Neutrophil (primary cell): ENCODE data around the gene PPL.

Source experiments
- H3K27ac ChIP-seq: fragments of 200-600 bp; sonication (generic); 2 replicates; pipeline ENCODE4 v1.5.1; 2016; ENCODE audit warnings: mild to moderate bottlenecking, moderate library complexity
- H3K27me3 ChIP-seq: fragments of 200-600 bp; sonication (generic); 2 replicates; pipeline ENCODE4 v1.6.0; 2016; ENCODE audit warnings: mild to moderate bottlenecking
- H3K36me3 ChIP-seq: fragments of 200-600 bp; sonication (generic); 2 replicates; pipeline ENCODE4 v1.5.1; 2017
- H3K4me1 ChIP-seq, 2 experiments: fragments of 200-600 bp in 1 of 2; sonication (generic) in 1 of 2; 1 replicate in 1 of 2; 2 replicates in 1 of 2; pipeline versions ENCODE4 v1.5.1 to v1.6.1; 2013 to 2016; ENCODE audit warnings: low read depth in 1 of 2, low read length in 1 of 2, mild to moderate bottlenecking in 1 of 2, moderate library complexity in 1 of 2; ENCODE audit not compliant: control insufficient read depth in 1 of 2, insufficient read depth in 1 of 2
- H3K4me3 ChIP-seq, 2 experiments: fragments of 200-600 bp in 1 of 2; sonication (generic) in 1 of 2; 1 replicate in 1 of 2; 2 replicates in 1 of 2; pipeline ENCODE4 v1.5.1; 2013 to 2016; ENCODE audit warnings: low read depth in 1 of 2, low read length in 1 of 2, mild to moderate bottlenecking in 1 of 2, moderate library complexity in 1 of 2
- H3K9me3 ChIP-seq: fragments of 200-600 bp; sonication (generic); 2 replicates; pipeline ENCODE4 v1.5.1; 2016
- CTCF ChIP-seq: fragments of 200-600 bp; sonication (generic); IDR thresholded peaks from 2 replicates; pipeline ENCODE4 v1.5.1; 2016; ENCODE audit warnings: antibody characterized with exemption

The PPL gene

GRCh38 chr16:4877380-4877685 lies 59.6 kb downstream of the PPL start:
- Histone ChIP-seq H3K4me3 (no peak overlapping the region), H3K9me3 (no peaks in the 10 kb centered on the region), H3K36me3 (peaks cover 100% of the 10 kb centered on the region), H3K27me3 (no peaks in the 10 kb centered on the region), H3K27ac (peak overlapping the region; percentile 15), H3K4me1 (no peaks in the 10 kb centered on the region)
- TF ChIP-seq CTCF = no peak

- Histone ChIP-seq H3K9me3 (no peaks in the 10 kb centered on the region), H3K4me3 (no peak overlapping the region), H3K27me3 (no peaks in the 10 kb centered on the region), H3K4me1 (peaks cover 0 to 2% of the 10 kb centered on the region in 2 experiments), H3K27ac (peak overlapping the region; percentile 15), H3K36me3 (peaks cover 100% of the 10 kb centered on the region)
- TF ChIP-seq CTCF = no peak
These were observed 60.1 kb downstream of the PPL start for GRCh38 chr16:4876646-4877379.

GRCh38 chr16:4874666-4875065 lies 62.3 kb downstream of the PPL start:
- Histone ChIP-seq H3K27me3 (no peaks in the 10 kb centered on the region), H3K36me3 (peaks cover 100% of the 10 kb centered on the region), H3K4me1 (peaks cover 6 to 8% of the 10 kb centered on the region in 2 experiments), H3K4me3 (no peak overlapping the region), H3K27ac (peak overlapping the region; percentile 31), H3K9me3 (no peaks in the 10 kb centered on the region)
- no peak for TF ChIP-seq CTCF

GRCh38 chr16:4873091-4873490 lies 63.9 kb downstream of the PPL start:
- no peak for TF ChIP-seq CTCF
- Histone ChIP-seq H3K27me3 (no peaks in the 10 kb centered on the region), H3K27ac (peak overlapping the region; percentile 4), H3K4me1 (peaks cover 22 to 24% of the 10 kb centered on the region in 2 experiments), H3K4me3 (no peak overlapping the region), H3K36me3 (peaks cover 100% of the 10 kb centered on the region), H3K9me3 (no peaks in the 10 kb centered on the region)

- H3K9me3 ChIP-seq = no peaks in the 10 kb centered on the region
- peaks cover 36 to 44% of the 10 kb centered on the region in 2 experiments for H3K4me1 ChIP-seq
- no peak overlapping the region for H3K4me3 ChIP-seq
- no peak for TF ChIP-seq CTCF
- H3K27ac ChIP-seq = peak overlapping the region; percentile 56
- no peaks in the 10 kb centered on the region for H3K27me3 ChIP-seq
- H3K36me3 ChIP-seq = peaks cover 95% of the 10 kb centered on the region
These were observed 65.9 kb downstream of the PPL start for GRCh38 chr16:4871071-4871470.
